Central memory CD8-positive, alpha-beta T cell (primary cell): Measurements from ENCODE around the gene OR13F1.
"Not testable (repeated sequence)": the region's sequence is repeated elsewhere in the genome, so short reads cannot be mapped to it uniquely, and the experiment has no call there.

Source experiments
- ATAC-seq: fragments of 150-1000 bp; cut with Tn5 transposase; replicated peaks from 2 replicates; pipeline ENCODE4 v1.10.0; 2022; ENCODE audit warnings: mild to moderate bottlenecking, moderate FRiP score, moderate number of reproducible peaks; ENCODE audit not compliant: poor library complexity, severe bottlenecking; ENCODE audit errors: extremely low read depth
- DNase-seq, 2 donors: peaks; one replicate each; pipeline ENCODE4 v3.0.0; 2021; ENCODE audit warnings: low spot score in 2 of 2
- H3K27ac Mint-ChIP-seq: one replicate; pipeline ENCODE4 v1.8.0; 2022; ENCODE audit warnings: low read depth, mild to moderate bottlenecking, moderate library complexity, mixed read lengths
- H3K27me3 Mint-ChIP-seq: one replicate; pipeline ENCODE4 v1.8.0; 2022; ENCODE audit warnings: mixed read lengths
- H3K36me3 Mint-ChIP-seq: one replicate; pipeline ENCODE4 v1.8.0; 2022; ENCODE audit warnings: mild to moderate bottlenecking, moderate library complexity, mixed read lengths; ENCODE audit not compliant: insufficient read depth
- H3K4me1 Mint-ChIP-seq: one replicate; pipeline ENCODE4 v1.8.0; 2022; ENCODE audit warnings: mixed read lengths
- H3K4me3 Mint-ChIP-seq: one replicate; pipeline ENCODE4 v1.8.0; 2022; ENCODE audit warnings: mild to moderate bottlenecking, moderate library complexity, mixed read lengths
- H3K9me3 Mint-ChIP-seq: one replicate; pipeline ENCODE4 v1.8.0; 2022; ENCODE audit warnings: mixed read lengths

The OR13F1 gene

GRCh38 chr9:104503963-104504362, at the start of gene OR13F1:
OR13F1 (plus strand) TSS chr9:104504263; CDS start chr9:104504263, 0 bp downstream.
- DNase-seq (no peak), ATAC-seq (no peak)
- H3K9me3 Mint-ChIP-seq = peaks cover 6% of the 10 kb centered on the region
- no peaks in the 10 kb centered on the region for H3K36me3 Mint-ChIP-seq
- H3K27ac Mint-ChIP-seq = no peak within 1 kb of the TSS
- H3K27me3 Mint-ChIP-seq = no peaks in the 10 kb centered on the region
- H3K4me3 Mint-ChIP-seq = no peak within 1 kb of the TSS
- no peaks in the 10 kb centered on the region for H3K4me1 Mint-ChIP-seq

- Mint-ChIP-seq H3K36me3 (no peaks in the 10 kb centered on the region), H3K4me3 (no peak overlapping the region), H3K27me3 (no peaks in the 10 kb centered on the region), H3K4me1 (no peaks in the 10 kb centered on the region), H3K27ac (no peak overlapping the region), H3K9me3 (peaks cover 19% of the 10 kb centered on the region)
- ATAC-seq (no peak), DNase-seq (no peak)
Measured at GRCh38 chr9:104456831-104457230, 47.2 kb upstream of the OR13F1 start.

GRCh38 chr9:104463864-104464263, 40.2 kb upstream of the OR13F1 start:
- H3K4me1 Mint-ChIP-seq = no peaks in the 10 kb centered on the region
- H3K27me3 Mint-ChIP-seq = no peaks in the 10 kb centered on the region
- ATAC-seq (no peak), DNase-seq (no peak)
- H3K9me3 Mint-ChIP-seq = peaks cover 28% of the 10 kb centered on the region
- no peaks in the 10 kb centered on the region for H3K36me3 Mint-ChIP-seq
- H3K27ac Mint-ChIP-seq = no peak overlapping the region
- no peak overlapping the region for H3K4me3 Mint-ChIP-seq

- no peaks in the 10 kb centered on the region for H3K36me3 Mint-ChIP-seq
- H3K9me3 Mint-ChIP-seq = peaks cover 22% of the 10 kb centered on the region
- H3K4me3 Mint-ChIP-seq = no peak overlapping the region
- no peaks in the 10 kb centered on the region for H3K4me1 Mint-ChIP-seq
- H3K27ac Mint-ChIP-seq = no peak overlapping the region
- no peak for ATAC-seq
- H3K27me3 Mint-ChIP-seq = no peaks in the 10 kb centered on the region
- DNase-seq = no peak
Measured at GRCh38 chr9:104468261-104468660, 35.8 kb upstream of the OR13F1 start.

- Mint-ChIP-seq H3K27ac (no peak overlapping the region), H3K4me3 (no peak overlapping the region), H3K36me3 (no peaks in the 10 kb centered on the region), H3K9me3 (peaks cover 6% of the 10 kb centered on the region), H3K27me3 (no peaks in the 10 kb centered on the region), H3K4me1 (no peaks in the 10 kb centered on the region)
- no peak for ATAC-seq
- DNase-seq = no peak
Measured at GRCh38 chr9:104482921-104483570, 21.0 kb upstream of the OR13F1 start.

GRCh38 chr9:104485014-104485413, 19.0 kb upstream of the OR13F1 start:
- no peak for DNase-seq

GRCh38 chr9:104494808-104495207, 9.3 kb upstream of the OR13F1 start:
- Mint-ChIP-seq H3K27me3 (no peaks in the 10 kb centered on the region), H3K27ac (no peak overlapping the region), H3K4me3 (no peak overlapping the region), H3K36me3 (no peaks in the 10 kb centered on the region), H3K4me1 (no peaks in the 10 kb centered on the region), H3K9me3 (no peaks in the 10 kb centered on the region)
- DNase-seq = no peak
- no peak for ATAC-seq

More at GRCh38 chr9:104485014-104485413, 19.0 kb upstream of the OR13F1 start:
- Mint-ChIP-seq H3K36me3 (no peaks in the 10 kb centered on the region), H3K4me3 (no peak overlapping the region), H3K9me3 (no peaks in the 10 kb centered on the region), H3K27ac (no peak overlapping the region), H3K27me3 (no peaks in the 10 kb centered on the region), H3K4me1 (no peaks in the 10 kb centered on the region)
- ATAC-seq = no peak

GRCh38 chr9:104503440-104503839, 623 bp upstream of the OR13F1 start:
- ATAC-seq = no peak
- Mint-ChIP-seq H3K27ac (no peak overlapping the region), H3K4me1 (no peaks in the 10 kb centered on the region), H3K4me3 (no peak overlapping the region), H3K9me3 (peaks cover 6% of the 10 kb centered on the region), H3K36me3 (no peaks in the 10 kb centered on the region), H3K27me3 (no peaks in the 10 kb centered on the region)
- DNase-seq = no peak

GRCh38 chr9:104506565-104506964, 2.5 kb downstream of the OR13F1 start:
- peaks cover 14% of the 10 kb centered on the region for H3K9me3 Mint-ChIP-seq
- H3K36me3 Mint-ChIP-seq = no peaks in the 10 kb centered on the region
- no peak overlapping the region for H3K27ac Mint-ChIP-seq
- DNase-seq (no peak), ATAC-seq (no peak)
- H3K4me1 Mint-ChIP-seq = no peaks in the 10 kb centered on the region
- no peaks in the 10 kb centered on the region for H3K27me3 Mint-ChIP-seq
- no peak overlapping the region for H3K4me3 Mint-ChIP-seq

GRCh38 chr9:104514901-104515300, 10.8 kb downstream of the OR13F1 start:
- no peak for ATAC-seq
- Mint-ChIP-seq H3K27me3 (no peaks in the 10 kb centered on the region), H3K27ac (no peak overlapping the region), H3K36me3 (no peaks in the 10 kb centered on the region), H3K4me3 (no peak overlapping the region), H3K9me3 (peaks cover 14% of the 10 kb centered on the region), H3K4me1 (no peaks in the 10 kb centered on the region)
- DNase-seq = no peak

GRCh38 chr9:104520241-104520640, 16.2 kb downstream of the OR13F1 start:
- not testable (repeated sequence) for DNase-seq, H3K4me1 Mint-ChIP-seq, ATAC-seq, H3K27ac Mint-ChIP-seq, H3K36me3 Mint-ChIP-seq, H3K27me3 Mint-ChIP-seq, H3K9me3 Mint-ChIP-seq, H3K4me3 Mint-ChIP-seq

- H3K36me3 Mint-ChIP-seq = no peaks in the 10 kb centered on the region
- no peak for DNase-seq
Measured at GRCh38 chr9:104527109-104527508, 23.0 kb downstream of the OR13F1 start, which contains the start of gene OR13C4. OR13C4 (minus strand) TSS chr9:104527209; CDS start chr9:104527209, 0 bp downstream.

GRCh38 chr9:104536756-104537155, 32.7 kb downstream of the OR13F1 start, which contains the start of gene OR13C3:
OR13C3 (minus strand) TSS chr9:104536856; CDS start chr9:104536723, 133 bp downstream.
- ATAC-seq = no peak
- Mint-ChIP-seq H3K27ac (no peak within 1 kb of the TSS), H3K9me3 (peaks cover 12% of the 10 kb centered on the region), H3K27me3 (no peaks in the 10 kb centered on the region), H3K4me3 (no peak within 1 kb of the TSS), H3K36me3 (no peaks in the 10 kb centered on the region), H3K4me1 (no peaks in the 10 kb centered on the region)
- DNase-seq = no peak

More at GRCh38 chr9:104527109-104527508, 23.0 kb downstream of the OR13F1 start, which contains the start of gene OR13C4:
- Mint-ChIP-seq H3K4me3 (no peak within 1 kb of the TSS), H3K27me3 (no peaks in the 10 kb centered on the region), H3K9me3 (peaks cover 13% of the 10 kb centered on the region), H3K27ac (no peak within 1 kb of the TSS), H3K4me1 (no peaks in the 10 kb centered on the region)
- ATAC-seq = no peak
